ENCODE results near the gene SLC2A10. TPM values are rescaled to one million over a fixed set of nuclear protein-coding genes. Genes with fewer than 3 reads are reported as not detected.

SLC2A10 gene
- total and polyA plus RNA-seq, 2 donors (not counting 3 experiments of a cell fraction or from before 2014, with no cell fraction given) = 11.2 to 13.6 TPM

DNA sequence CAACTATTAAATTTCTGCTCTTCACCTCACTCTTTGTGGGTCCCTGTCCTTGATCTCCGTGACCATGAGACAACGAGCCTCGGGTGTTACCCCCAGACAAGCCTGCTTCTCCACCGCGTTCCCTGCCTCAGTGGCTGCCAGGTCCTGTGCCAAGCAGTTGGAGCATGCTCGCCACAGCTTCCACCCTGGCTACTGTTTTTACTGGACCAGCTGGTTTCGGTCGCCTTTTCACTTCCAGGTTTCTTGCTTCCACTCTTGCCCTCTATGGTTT, 25.8 kb upstream of the SLC2A10 start:
- dilution Hi-C loops (cut with MboI; ENCODE audit: extremely low pct_ligation_motif_present, low sequenced_read_pairs) = no loop called here
- ChIA-PET CTCF (interaction anchor here (1.0 to 6.0 kb wide), 6 partner anchors 9 to 162 kb away, joined by 3 to 49 read pairs (median 4); no protein-coding TSS in a partner anchor), POLR2A (no interaction called here)
- peaks cover 14% of the 10 kb centered on the region for H3K4me1 ChIP-seq (ENCODE audit: control insufficient read depth, extremely low read depth, insufficient read depth, low read length)
- no peak overlapping the region for H2AFZ ChIP-seq (ENCODE audit: low read depth, low read length)
- no peak overlapping the region for H3K4me3 ChIP-seq (replicated peaks in 1 of 3; ENCODE audit: insufficient read depth in 1 of 3, low read depth in 1 of 3, low read length in 3 of 3)
- H3K27me3 ChIP-seq (ENCODE audit: control insufficient read depth in 2 of 2, insufficient read depth in 2 of 2, low read length in 2 of 2) = no peaks in the 10 kb centered on the region
- intact Hi-C loops (cut with micrococcal nuclease) = no loop called here
- H4K20me1 ChIP-seq (replicated peaks; ENCODE audit: control insufficient read depth, extremely low read depth, insufficient read depth, low read length) = peaks cover 2% of the 10 kb centered on the region
- BruUV-seq (replicated peaks) = no TSS peak
- no peaks in the 10 kb centered on the region for H3K9me3 ChIP-seq (replicated peaks; ENCODE audit: control insufficient read depth, insufficient read depth, low read length)
- H3K79me2 ChIP-seq (ENCODE audit: control insufficient read depth, insufficient read depth, low read length) = peaks cover 31% of the 10 kb centered on the region
- no peak for DNase-seq (ENCODE audit: low read depth, low spot score)
- H3K36me3 ChIP-seq (ENCODE audit: control insufficient read depth in 2 of 2, extremely low read depth in 1 of 2, insufficient read depth in 2 of 2, low read length in 2 of 2) = peaks cover 2 to 5% of the 10 kb centered on the region in 2 experiments
- H3K4me2 ChIP-seq (ENCODE audit: insufficient read depth, low read length) = no peak overlapping the region
- H3K9ac ChIP-seq (replicated peaks; ENCODE audit: extremely low read depth, insufficient read depth, low read length) = no peak overlapping the region
- TF ChIP-seq POLR2AphosphoS5 (IDR thresholded peaks at IDR 0.05; ENCODE audit: insufficient read depth, low read depth, low read length) = no peak
- H3K27ac ChIP-seq (ENCODE audit: insufficient read depth, low read depth, low read length) = no peak overlapping the region
- no peaks in the 10 kb centered on the region for H3K9me1 ChIP-seq (replicated peaks; ENCODE audit: control insufficient read depth, extremely low read depth, insufficient read depth, low read length)
- peak; percentile 31 for FAIRE-seq

DNA sequence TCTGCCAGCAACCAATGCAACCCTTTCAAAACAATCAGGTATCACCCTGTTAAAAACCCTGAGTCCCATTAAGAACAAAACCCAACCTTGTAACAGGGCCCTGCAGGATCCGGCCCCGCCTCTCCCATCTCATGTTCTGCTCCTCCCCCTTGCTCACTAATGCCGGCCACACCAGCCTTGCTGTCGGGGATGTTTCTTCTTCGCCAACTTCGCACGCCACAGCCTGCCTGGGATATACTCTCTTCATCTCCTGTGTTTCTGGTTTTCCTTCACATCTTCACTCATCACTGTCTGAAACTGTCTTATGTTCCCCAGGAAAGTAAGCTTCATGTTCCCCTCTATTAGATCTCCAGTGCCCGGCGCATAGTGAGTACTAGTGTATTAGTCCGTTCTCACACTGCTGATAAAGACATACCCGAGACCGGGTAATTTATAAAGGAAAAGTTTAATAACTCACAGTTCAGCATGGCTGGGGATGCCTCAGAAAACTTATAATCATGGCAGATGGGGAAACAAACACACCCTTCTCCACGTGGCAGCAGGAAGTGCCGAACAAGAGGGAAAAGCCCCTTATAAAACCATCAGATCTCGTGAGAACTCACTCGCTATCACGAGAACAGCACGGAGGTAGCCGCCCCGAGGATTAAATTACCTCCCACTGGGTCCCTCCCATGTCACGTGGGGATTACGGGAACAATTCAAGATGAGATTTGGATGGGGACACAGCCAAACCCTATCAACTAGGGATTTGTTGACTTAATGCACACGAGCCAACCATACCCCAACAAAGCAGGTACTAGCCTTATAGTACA, 25.3 kb upstream of the SLC2A10 start:
- TF ChIP-seq FOS (IDR thresholded peaks at IDR 0.05; ENCODE audit: borderline replicate concordance, insufficient read depth, low read length) (no peak), MAX (IDR thresholded peaks at IDR 0.05; ENCODE audit: insufficient read depth, insufficient read length) (peak; percentile 5), MYC (IDR thresholded peaks at IDR 0.05; ENCODE audit: low read depth, low read length) (no peak), JUN (IDR thresholded peaks at IDR 0.05; ENCODE audit: borderline replicate concordance, insufficient read depth, insufficient read length, low read depth) (no peak), POLR2AphosphoS5 (IDR thresholded peaks at IDR 0.05; ENCODE audit: insufficient read depth, low read depth, low read length) (no peak), POLR2A (IDR thresholded peaks at IDR 0.05; ENCODE audit: low read depth, low read length) (no peak)
- H3K9ac ChIP-seq (replicated peaks; ENCODE audit: extremely low read depth, insufficient read depth, low read length) = peak overlapping the region; percentile 44
- peaks cover 2% of the 10 kb centered on the region for H4K20me1 ChIP-seq (replicated peaks; ENCODE audit: control insufficient read depth, extremely low read depth, insufficient read depth, low read length)
- CTCF ChIA-PET = interaction anchor here (1.0 to 6.0 kb wide), 5 partner anchors 8 to 162 kb away, joined by 3 to 49 read pairs (median 3); no protein-coding TSS in a partner anchor
- no TSS peak for BruUV-seq (replicated peaks)
- H3K9me1 ChIP-seq (replicated peaks; ENCODE audit: control insufficient read depth, extremely low read depth, insufficient read depth, low read length) = no peaks in the 10 kb centered on the region
- H3K4me1 ChIP-seq (ENCODE audit: control insufficient read depth, extremely low read depth, insufficient read depth, low read length) = peaks cover 14% of the 10 kb centered on the region
- POLR2A ChIA-PET = no interaction called here
- dilution Hi-C loops (cut with MboI; ENCODE audit: extremely low pct_ligation_motif_present, low sequenced_read_pairs) (no loop called here), intact Hi-C loops (cut with micrococcal nuclease) (no loop called here)
- peaks cover 2 to 5% of the 10 kb centered on the region in 2 experiments for H3K36me3 ChIP-seq (ENCODE audit: control insufficient read depth in 2 of 2, extremely low read depth in 1 of 2, insufficient read depth in 2 of 2, low read length in 2 of 2)
- H3K4me2 ChIP-seq (ENCODE audit: insufficient read depth, low read length) = peak overlapping the region; percentile 54
- DNase-seq (ENCODE audit: low read depth, low spot score) (peak; percentile 39), FAIRE-seq (peak; percentile 31)
- H3K4me3 ChIP-seq (replicated peaks in 1 of 3; ENCODE audit: insufficient read depth in 1 of 3, low read depth in 1 of 3, low read length in 3 of 3) = peak overlapping the region; percentile 19 to 24 (median 21)
- no peaks in the 10 kb centered on the region for H3K9me3 ChIP-seq (replicated peaks; ENCODE audit: control insufficient read depth, insufficient read depth, low read length)
- no peak overlapping the region for H2AFZ ChIP-seq (ENCODE audit: low read depth, low read length)
- H3K27ac ChIP-seq (ENCODE audit: insufficient read depth, low read depth, low read length) = no peak overlapping the region
- H3K79me2 ChIP-seq (ENCODE audit: control insufficient read depth, insufficient read depth, low read length) = peaks cover 33% of the 10 kb centered on the region
- no peaks in the 10 kb centered on the region for H3K27me3 ChIP-seq (ENCODE audit: control insufficient read depth in 2 of 2, insufficient read depth in 2 of 2, low read length in 2 of 2)

Measured in endothelial cell of umbilical vein (primary cell).